IPS-18c (cell line): ENCODE measurements around the gene ME1.
"Not testable (repeated sequence)": the region's sequence is repeated elsewhere in the genome, so short reads cannot be mapped to it uniquely, and the experiment has no call there.

Experiments used
- H3K4me3 ChIP-seq: 2 replicates; pipeline ENCODE4 v1.7.0; 2013; ENCODE audit warnings: low read depth, mild to moderate bottlenecking, low read length, moderate library complexity; ENCODE audit not compliant: insufficient read depth
- H3K9me3 ChIP-seq: one replicate; pipeline ENCODE4 v1.6.1; 2013; ENCODE audit warnings: mild to moderate bottlenecking, low read length, moderate library complexity; ENCODE audit not compliant: control insufficient read depth, insufficient read depth

ME1 gene

DNA sequence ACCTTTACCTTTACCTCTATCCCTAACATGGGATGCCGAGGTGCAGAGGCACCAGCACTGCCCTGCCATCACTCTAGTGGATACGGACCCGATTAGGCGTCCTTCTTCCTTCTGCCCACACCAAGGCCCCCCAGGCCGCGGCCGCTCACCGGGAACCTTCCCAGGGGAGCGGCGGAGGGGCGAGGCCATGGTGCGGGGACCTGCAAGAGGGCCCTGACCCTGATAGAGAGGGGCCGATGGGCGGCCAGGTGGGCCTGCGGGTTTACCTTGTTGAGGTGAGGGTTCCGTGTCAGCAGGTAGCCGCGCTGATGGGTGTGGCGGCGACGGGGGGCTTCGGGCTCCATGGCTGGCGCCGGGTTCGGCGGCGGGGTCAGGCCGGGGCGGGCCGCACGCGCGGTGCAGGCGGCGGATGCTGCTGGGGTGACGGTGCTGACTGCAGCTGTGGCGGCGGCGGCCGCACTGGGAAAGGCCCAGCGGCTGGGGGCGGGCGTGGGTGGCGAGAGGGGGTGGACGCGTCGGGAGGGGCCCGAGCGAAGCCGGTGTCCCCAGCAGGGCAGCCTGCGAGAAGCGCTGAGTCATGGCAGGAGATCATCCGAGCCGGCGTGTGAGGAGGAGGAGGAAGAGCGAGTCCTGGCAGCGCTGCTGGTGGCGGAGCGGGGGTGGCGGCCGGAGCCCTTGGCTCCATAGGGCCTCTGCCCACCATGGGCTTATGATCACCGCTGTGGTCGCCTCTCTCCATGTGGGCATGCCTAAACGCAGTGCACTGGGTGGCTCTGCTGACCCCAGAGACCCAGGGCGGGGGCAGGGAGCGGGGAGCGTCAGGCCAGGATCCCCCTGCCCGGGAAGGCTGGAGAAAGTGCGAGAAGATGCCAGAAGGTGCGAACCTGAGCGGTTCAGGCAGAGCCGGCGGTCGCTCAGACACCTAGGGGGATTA is at the start of gene ME1:
Gene ME1 (minus strand): TSS at position 441 of the 934 bp plus-strand sequence. CDS start 97 bp downstream, at position 344.
- Histone ChIP-seq H3K4me3 (peak within 1 kb of the TSS; percentile 62), H3K9me3 (no peaks in the 10 kb centered on the region)

- Histone ChIP-seq H3K4me3 (no peak overlapping the region), H3K9me3 (no peaks in the 10 kb centered on the region)
These were observed 49.6 kb upstream of the ME1 start for GRCh38 chr6:83480470-83480869.

GRCh38 chr6:83479389-83479788 is 48.5 kb upstream of the ME1 start:
- Histone ChIP-seq H3K4me3 (no peak overlapping the region), H3K9me3 (peaks cover 2% of the 10 kb centered on the region)

DNA sequence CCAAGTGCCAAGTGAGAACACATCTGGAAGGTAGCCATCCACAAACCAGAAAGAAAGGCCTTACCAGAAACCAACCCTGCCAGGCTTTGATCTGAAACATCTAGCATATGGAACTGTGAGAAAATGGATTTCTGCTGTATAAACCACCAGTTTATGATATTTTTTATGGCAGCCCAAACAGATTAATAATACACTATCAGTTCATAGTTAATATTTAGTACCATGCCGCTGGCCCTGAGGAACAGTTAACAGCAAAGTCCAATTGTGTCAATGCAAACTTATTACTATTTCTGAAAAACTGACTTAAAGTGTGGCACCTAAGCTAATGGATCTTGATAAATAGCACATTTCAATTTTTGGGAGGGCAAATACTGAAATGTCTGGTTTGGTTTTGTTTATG is 46.1 kb upstream of the ME1 start:
- peaks cover 2% of the 10 kb centered on the region for H3K9me3 ChIP-seq

DNA sequence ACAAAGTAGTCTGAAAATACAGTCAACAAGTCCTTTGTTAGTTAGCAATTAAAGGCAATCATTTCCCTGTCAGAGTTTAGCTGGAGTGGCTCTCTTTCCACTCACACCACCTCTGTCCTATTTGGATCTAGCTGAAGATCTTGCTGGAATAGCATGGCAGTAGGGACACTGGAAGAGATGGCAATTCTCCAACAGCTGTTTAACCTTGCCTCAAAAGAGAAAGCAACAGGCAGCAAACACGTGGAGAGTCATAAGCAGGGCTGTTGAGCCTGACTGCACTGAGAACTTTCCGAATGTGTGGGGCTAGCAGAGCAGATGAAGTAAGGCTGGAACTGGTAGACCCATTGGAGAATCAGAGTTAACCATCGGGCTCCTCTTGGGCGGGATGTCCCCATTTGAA is 43.5 kb upstream of the ME1 start:
- H3K9me3 ChIP-seq = peaks cover 2% of the 10 kb centered on the region
- H3K4me3 ChIP-seq = no peak overlapping the region

More for the DNA sequence above, 46.1 kb upstream of the ME1 start:
- H3K4me3 ChIP-seq = no peak overlapping the region

DNA sequence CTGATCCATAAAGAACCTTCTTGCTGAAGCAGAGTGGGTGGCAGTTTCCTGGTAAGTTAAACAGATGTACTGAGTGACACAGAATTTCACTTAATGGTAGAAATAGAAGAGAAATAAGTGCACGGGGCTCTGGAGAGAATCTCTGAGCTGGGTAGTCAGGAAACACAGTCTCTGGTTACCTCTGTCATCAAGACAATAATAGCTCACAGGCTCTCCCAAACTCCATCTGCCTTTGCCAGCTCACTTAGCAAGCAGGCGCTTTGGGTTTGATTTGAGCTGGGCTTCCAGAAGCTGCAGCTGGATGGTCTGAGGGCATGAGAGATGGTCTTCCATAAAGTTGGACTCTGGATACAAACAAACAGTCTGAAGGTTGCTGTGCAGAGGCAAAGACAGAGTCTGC is 41.9 kb upstream of the ME1 start:
- H3K4me3 ChIP-seq = no peak overlapping the region
- peaks cover 2% of the 10 kb centered on the region for H3K9me3 ChIP-seq

DNA sequence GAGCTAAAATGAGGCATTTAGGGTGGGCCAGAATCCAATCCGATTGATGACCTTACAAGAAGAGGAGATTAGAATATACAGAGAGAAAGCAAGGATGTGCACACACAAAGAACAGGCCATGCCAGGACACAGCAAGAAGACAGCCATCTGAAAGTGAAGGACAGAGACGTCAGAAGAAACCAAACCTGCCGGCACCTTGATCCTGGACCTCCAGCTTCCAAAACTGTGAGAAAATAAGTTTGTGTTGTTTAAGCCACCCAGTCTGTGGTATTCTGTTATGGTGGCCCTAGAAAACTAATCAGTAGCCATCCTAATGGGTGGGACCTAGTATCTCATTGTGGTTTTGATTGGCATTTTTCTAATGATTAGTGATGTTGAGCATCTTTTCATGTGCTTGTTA is 39.7 kb upstream of the ME1 start:
- Histone ChIP-seq H3K4me3 (no peak overlapping the region), H3K9me3 (peaks cover 2% of the 10 kb centered on the region)

- no peak overlapping the region for H3K4me3 ChIP-seq
- H3K9me3 ChIP-seq = peaks cover under 1% of the 10 kb centered on the region
These were observed 39.1 kb upstream of the ME1 start for GRCh38 chr6:83470001-83470400.

DNA sequence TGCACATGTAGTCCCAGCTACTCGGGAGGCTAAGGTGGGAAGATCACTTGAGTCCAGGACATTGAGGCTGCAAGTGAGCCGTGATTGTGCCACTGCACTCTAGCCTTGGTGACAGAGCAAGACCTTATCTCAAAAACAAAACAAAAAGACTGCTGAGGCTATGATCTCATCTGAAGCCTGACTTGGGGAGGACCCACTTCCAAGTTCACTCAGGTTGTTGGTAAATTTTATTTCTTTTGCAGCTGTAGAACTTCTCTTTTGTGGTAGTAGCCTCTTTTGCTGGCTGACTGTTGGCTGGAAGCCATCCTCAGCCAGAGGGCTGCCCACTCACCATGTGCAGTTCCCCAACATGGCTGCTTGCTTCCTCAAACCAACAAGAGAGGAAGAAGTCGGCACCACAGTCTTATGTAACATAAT is 36.8 kb upstream of the ME1 start:
- no peak overlapping the region for H3K4me3 ChIP-seq
- no peaks in the 10 kb centered on the region for H3K9me3 ChIP-seq

- Histone ChIP-seq H3K4me3 (no peak overlapping the region), H3K9me3 (no peaks in the 10 kb centered on the region)
These were observed 35.5 kb upstream of the ME1 start for GRCh38 chr6:83466328-83466727.

- Histone ChIP-seq H3K9me3 (no peaks in the 10 kb centered on the region), H3K4me3 (no peak overlapping the region)
These were observed 33.7 kb upstream of the ME1 start for GRCh38 chr6:83464381-83465140.

DNA sequence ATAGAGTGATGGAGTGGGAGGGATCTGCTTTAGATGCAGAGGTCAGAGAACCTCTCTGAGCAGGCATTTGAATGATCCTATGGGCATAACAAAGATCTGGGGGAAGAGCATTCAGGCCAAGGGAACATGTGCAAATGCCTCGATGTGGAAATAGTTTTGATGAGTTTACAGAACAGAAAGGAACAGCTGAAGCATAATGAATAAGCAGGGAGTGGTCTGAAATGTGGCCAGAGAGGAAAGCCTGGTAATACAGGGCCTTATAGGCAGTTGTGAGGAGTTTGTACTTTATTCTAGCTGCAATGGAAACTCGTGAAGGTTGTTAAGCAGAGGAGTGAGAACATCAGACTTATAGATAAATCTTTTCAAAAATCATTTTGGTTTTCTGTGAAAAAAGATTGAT is 33.0 kb upstream of the ME1 start:
- no peaks in the 10 kb centered on the region for H3K9me3 ChIP-seq
- no peak overlapping the region for H3K4me3 ChIP-seq

DNA sequence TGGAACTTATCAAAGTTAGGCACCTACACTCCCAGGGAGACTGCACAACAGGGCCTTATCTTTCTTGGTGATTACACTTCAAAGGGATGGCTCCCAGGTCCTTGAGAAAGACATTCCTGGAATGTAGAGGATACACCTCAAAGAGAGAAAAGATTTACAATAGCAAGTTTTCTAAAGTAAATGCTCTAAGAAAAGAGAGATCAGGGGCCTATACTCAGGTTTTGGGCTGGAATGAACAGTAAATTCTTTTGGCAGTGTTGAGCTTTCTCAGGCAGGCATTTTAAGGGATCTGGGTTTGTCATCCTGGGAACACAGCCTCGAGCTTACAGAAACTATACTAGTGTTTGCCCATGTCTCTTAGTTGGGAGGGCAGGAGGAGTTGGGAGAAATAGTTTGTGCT is 31.7 kb upstream of the ME1 start:
- H3K4me3 ChIP-seq = no peak overlapping the region

GRCh38 chr6:83461438-83461837 is 30.6 kb upstream of the ME1 start:
- Histone ChIP-seq H3K9me3 (no peaks in the 10 kb centered on the region), H3K4me3 (no peak overlapping the region)

More for the DNA sequence above, 31.7 kb upstream of the ME1 start:
- no peaks in the 10 kb centered on the region for H3K9me3 ChIP-seq

GRCh38 chr6:83459663-83460062 is 28.8 kb upstream of the ME1 start:
- no peaks in the 10 kb centered on the region for H3K9me3 ChIP-seq

DNA sequence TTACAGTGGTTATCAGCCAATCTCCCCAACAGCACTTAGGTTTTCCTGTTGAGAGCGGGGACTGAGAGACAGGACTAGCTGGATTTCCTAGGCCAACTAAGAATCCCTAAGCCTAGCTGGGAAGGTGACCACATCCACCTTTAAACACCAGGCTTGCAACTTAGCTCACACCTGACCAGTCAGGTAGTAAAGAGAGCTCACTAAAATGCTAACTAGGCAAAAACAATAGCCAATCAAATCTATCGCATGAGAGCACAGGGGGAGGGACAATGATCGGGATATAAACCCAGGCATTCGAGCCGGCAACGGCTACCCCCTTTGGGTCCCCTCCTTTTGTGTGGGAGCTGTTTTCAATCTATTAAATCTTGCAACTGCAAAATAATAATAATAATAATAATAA is 19.2 kb upstream of the ME1 start:
- not testable (repeated sequence) for H3K4me3 ChIP-seq, H3K9me3 ChIP-seq

More at GRCh38 chr6:83459663-83460062, 28.8 kb upstream of the ME1 start:
- no peak overlapping the region; the same call in 1 of the 2 replicates for H3K4me3 ChIP-seq

DNA sequence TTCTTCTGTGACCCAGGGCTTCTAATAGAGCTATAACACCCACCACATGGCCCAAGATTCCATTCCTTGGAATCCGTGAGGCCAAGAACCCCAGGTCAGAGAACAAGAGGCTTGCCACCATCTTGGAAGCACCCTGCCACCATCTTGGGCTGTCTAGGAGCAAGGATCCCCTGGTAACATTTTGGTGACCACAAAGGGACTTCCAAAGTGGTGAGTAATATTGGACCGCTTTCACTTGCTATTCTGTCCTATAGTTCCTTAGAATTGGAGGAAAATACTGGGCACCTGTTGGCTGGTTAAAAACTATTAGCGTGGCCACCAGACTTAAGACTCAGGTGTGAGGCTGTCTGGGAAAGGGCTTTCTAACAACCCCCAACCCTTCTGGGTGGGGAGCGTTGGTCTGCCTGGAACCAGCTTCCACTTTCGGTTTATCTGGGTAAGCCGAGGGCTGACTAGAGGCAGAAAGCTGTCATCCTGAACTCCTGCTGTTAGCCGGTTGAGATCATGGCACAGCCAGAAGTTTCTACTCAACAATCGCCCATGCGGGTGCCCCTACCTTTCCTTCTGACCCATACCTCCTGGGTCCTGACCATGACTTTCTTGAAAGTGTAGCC is 13.3 kb upstream of the ME1 start:
- H3K4me3 ChIP-seq, H3K9me3 ChIP-seq: not testable (repeated sequence)

- H3K4me3 ChIP-seq = no peak overlapping the region
- H3K9me3 ChIP-seq = no peaks in the 10 kb centered on the region
These were observed 12.7 kb upstream of the ME1 start for GRCh38 chr6:83443516-83443915.
